Hair follicle dermal papilla cell (primary cell): ENCODE measurements around the gene LAPTM4A. TPM values are rescaled to one million over a fixed set of nuclear protein-coding genes. Genes with fewer than 3 reads are reported as not detected.

ENCODE experiments used
- total RNA-seq: library from RNA; depleted of rRNA; stranded (reverse); fragments of >200 nt; gene quantifications from 2 replicates; pipeline ENCODE4 v1.2.3, GENCODE V29; 2012

The LAPTM4A gene
- total RNA-seq = 190 and 210 TPM in 2 replicates

DNA sequence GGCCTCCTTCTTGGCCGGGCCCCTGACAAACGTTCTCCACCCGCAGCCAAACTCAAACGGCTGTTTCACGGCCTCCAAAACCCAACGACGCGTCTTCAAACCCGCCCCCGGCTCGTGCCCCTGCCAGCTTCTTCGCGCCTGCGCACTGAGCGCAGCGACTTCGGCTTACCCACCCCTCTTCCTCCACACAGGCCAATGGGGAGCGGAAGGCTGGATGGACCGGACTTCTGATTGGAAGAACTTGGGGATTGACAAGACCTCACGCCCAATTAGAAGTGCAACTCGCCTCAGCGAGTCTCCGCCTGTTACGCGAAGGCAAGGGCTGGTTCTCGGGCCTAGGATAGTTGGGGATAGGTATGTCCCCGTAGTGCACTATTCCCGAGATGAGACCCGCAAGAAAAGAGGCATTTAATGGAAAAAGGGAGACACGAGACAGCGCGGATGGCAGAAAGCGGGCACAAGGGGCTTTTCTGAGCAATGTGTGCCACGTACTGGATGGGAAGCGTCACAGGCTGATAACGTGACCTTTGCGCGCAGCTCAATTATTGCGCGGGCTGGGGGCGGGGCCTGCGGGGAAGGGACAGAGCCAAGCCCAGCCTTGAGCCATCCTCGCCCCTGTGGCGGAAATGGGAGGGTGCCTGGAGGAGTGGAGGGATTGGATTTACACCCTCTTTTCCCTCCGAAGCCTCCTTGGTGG, at the start of gene LAPTM4A:
LAPTM4A (minus strand) TSS at position 97 of the 697 bp plus-strand sequence. CDS start 108 bp downstream, outside the sequence.

DNA sequence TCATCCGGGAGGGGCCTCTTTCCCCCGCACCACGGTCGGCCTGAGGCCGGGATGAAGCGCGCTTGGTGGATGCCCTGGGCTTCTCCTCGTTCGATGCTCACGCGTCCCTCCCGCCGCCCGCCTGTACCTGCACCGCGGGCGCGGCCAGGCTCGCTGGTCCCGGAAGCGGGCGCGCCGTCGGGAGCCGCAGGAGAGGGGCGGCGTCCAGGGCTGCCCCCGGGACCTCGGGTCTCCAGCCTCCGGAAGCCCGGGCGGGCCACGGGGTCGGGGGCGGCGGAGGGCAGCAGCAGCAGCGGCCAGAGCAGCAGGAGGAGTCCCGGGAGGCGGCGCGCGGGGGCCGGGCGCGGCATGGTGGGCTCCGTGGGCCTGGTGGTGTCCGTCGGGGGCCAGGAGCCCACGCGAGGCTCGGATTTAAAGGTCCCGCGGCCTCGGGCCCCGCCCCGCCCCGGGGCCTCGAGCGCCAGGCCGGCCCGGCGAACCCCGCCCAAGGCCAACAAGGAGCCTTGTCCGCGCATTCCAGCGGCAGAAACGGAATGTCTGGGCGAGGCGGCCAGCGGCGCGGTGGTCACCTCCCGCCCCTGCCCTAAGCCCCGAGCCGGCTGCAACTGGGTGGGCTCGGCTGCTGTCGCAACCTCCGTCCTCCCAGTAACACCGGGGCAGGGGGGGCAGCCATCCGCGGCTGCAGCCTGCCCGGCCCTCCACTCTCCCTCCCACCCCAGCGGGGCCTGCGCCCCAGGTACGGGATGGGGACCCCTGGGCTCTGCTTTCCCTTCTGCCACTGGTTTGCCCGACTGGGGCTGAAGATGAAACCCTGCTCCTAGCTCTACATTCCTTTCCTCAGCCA, 38.9 kb downstream of the LAPTM4A start, which contains the start of gene MATN3:
MATN3 (minus strand) TSS at position 387 of the 844 bp plus-strand sequence; CDS start at position 350, 37 bp downstream.

DNA sequence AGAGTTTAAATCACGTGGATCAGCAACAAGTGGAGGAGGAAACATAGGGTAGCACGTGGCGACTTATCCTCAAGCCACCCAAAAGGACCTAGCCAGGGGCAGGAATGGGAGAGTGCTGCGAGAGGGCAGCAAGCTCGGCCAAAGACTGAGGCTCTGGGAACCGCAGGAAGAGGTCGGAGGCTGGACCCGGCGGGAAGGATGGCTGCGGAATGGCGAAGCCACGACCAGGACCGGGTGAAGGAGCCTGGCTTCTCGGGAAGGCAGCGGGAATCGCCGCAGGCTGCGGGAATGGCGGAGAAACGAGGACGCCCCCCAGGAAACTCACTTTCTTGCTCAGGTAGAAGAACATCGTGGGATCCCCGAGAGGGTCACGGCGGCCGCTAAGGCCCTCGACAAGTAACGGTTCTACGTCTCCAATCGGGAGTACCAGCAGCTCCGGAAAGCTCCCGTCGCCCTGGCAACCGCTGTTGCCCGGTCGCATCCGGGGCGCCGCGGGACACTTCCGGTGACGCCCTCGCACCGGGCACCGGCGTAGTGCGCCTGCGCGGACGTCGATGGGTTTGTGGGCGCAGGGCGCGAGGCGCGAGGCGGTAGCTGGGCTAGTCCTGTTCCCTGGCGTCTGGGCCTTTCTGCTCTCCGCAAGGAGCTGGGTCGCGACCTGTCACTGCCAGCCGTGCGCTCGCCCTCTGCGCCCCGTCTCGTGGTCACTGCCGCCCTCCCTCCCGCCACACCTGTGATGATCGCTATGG, 61.6 kb downstream of the LAPTM4A start, which contains the start of gene WDR35:
WDR35 (minus strand) TSS at position 439 of the 749 bp plus-strand sequence; CDS start at position 349, 90 bp downstream.

Other genes with a start within 250 kb of the LAPTM4A start
- gene TTC32, start 149.6 kb downstream of the LAPTM4A start, total RNA-seq = 9.4 and 10.7 TPM in 2 replicates
- 15.1 and 18.3 TPM in 2 replicates for gene WDR35, start 61.5 kb downstream of the LAPTM4A start, total RNA-seq
- 2.2 and 2.3 TPM in 2 replicates for gene MATN3, start 39.0 kb downstream of the LAPTM4A start, total RNA-seq
- gene SDC1, start 173.5 kb upstream of the LAPTM4A start, total RNA-seq = 69.8 and 152 TPM in 2 replicates